CD4-positive, alpha-beta T cell treated with Interleukin-21 for 1 hour (primary cell): ENCODE data around the gene NCK1.
A peak's percentile ranks its signal among the peaks of the same experiment; 100 is the strongest.

Experiments used
- DNase-seq: peaks from one replicate; pipeline ENCODE4 v3.0.0-alpha.2; 2020

The NCK1 gene

GRCh38 chr3:136909187-136909586 is 47.2 kb downstream of the NCK1 start:
- DNase-seq = no peak

- no peak for DNase-seq
Observed at GRCh38 chr3:136910697-136911096, 48.7 kb downstream of the NCK1 start.

- no peak for DNase-seq
Observed at GRCh38 chr3:136913168-136913567, 51.2 kb downstream of the NCK1 start.

- no peak for DNase-seq
Observed at GRCh38 chr3:136914739-136915138, 52.7 kb downstream of the NCK1 start.

GRCh38 chr3:136916223-136916622 is 54.2 kb downstream of the NCK1 start:
- no peak for DNase-seq

- DNase-seq = peak; percentile 82
Observed at GRCh38 chr3:136919799-136920580, 58.0 kb downstream of the NCK1 start.

GRCh38 chr3:136920904-136921611 is 59.0 kb downstream of the NCK1 start:
- peak; percentile 37 for DNase-seq

GRCh38 chr3:136925425-136926190 is 63.6 kb downstream of the NCK1 start:
- no peak for DNase-seq

GRCh38 chr3:136928240-136928639 is 66.2 kb downstream of the NCK1 start:
- no peak for DNase-seq

- DNase-seq = no peak
Observed at GRCh38 chr3:136929977-136930670, 68.1 kb downstream of the NCK1 start.

- no peak for DNase-seq
Observed at GRCh38 chr3:136931606-136932005, 69.6 kb downstream of the NCK1 start.

- no peak for DNase-seq
Observed at GRCh38 chr3:136932523-136932922, 70.5 kb downstream of the NCK1 start.

GRCh38 chr3:136932978-136933772 is 71.2 kb downstream of the NCK1 start:
- no peak for DNase-seq

GRCh38 chr3:136937175-136937574 is 75.2 kb downstream of the NCK1 start:
- no peak for DNase-seq

- DNase-seq = no peak
Observed at GRCh38 chr3:136937851-136938250, 75.8 kb downstream of the NCK1 start.

GRCh38 chr3:136938334-136938733 is 76.3 kb downstream of the NCK1 start:
- no peak for DNase-seq

- DNase-seq = peak; percentile 18
Observed at GRCh38 chr3:136939489-136939888, 77.5 kb downstream of the NCK1 start.

GRCh38 chr3:136942803-136943202 is 80.8 kb downstream of the NCK1 start:
- DNase-seq = no peak

GRCh38 chr3:136943436-136943835 is 81.4 kb downstream of the NCK1 start:
- no peak for DNase-seq

- no peak for DNase-seq
Observed at GRCh38 chr3:136946978-136947377, 85.0 kb downstream of the NCK1 start.

- no peak for DNase-seq
Observed at GRCh38 chr3:136947477-136947876, 85.5 kb downstream of the NCK1 start.

GRCh38 chr3:136949146-136949545 is 87.1 kb downstream of the NCK1 start:
- DNase-seq = no peak
